22Rv1 (cell line): Measurements from ENCODE around the gene DNAJB5.

Experiments
- ZFX ChIP-seq: fragments of 450-650 bp; IDR thresholded peaks from 2 replicates; pipeline ENCODE4 v1.6.1; 2017; ENCODE audit warnings: antibody characterized with exemption, borderline replicate concordance
- TF ChIP-seq, protein P1 (sequence below): fragments of 450-650 bp; IDR thresholded peaks from 2 replicates; pipeline ENCODE4 v1.5.1; 2017; ENCODE audit warnings: mild to moderate bottlenecking

DNA sequence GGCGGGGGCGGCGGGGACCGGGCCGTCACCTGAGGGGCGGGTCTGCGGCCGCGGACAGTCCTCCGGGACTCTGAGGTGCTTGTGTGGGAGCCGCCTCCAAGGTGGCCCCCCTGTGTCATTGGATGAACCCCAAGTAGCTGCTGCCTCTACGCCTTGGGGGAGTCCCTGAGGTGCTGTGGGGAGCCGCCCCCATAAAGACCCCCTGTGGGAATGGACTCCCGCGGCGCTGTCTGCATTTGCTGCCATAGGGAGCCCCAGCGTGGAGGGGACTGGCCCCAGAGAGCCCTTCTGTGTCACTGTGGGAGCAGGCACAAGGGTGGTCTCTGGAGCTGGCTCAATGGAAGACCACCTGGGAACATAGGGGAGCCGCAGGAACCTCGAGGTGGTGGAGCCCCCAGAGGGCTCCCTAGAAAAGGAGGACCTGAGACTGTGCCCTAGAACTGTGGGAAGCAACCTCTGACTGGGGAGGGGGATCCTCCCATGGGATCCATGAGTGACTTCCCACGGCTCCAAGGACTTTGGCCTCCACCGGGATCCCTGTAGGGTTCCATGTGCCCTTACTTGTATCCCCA lies 31.0 kb upstream of the DNAJB5 start:
- TF ChIP-seq, protein P1, sequence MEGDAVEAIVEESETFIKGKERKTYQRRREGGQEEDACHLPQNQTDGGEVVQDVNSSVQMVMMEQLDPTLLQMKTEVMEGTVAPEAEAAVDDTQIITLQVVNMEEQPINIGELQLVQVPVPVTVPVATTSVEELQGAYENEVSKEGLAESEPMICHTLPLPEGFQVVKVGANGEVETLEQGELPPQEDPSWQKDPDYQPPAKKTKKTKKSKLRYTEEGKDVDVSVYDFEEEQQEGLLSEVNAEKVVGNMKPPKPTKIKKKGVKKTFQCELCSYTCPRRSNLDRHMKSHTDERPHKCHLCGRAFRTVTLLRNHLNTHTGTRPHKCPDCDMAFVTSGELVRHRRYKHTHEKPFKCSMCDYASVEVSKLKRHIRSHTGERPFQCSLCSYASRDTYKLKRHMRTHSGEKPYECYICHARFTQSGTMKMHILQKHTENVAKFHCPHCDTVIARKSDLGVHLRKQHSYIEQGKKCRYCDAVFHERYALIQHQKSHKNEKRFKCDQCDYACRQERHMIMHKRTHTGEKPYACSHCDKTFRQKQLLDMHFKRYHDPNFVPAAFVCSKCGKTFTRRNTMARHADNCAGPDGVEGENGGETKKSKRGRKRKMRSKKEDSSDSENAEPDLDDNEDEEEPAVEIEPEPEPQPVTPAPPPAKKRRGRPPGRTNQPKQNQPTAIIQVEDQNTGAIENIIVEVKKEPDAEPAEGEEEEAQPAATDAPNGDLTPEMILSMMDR: peak; percentile 19; the same call in 1 of the 2 replicates
- TF ChIP-seq ZFX: no peak
